ENCODE measurements around the gene ZNF846.
"Not testable (repeated sequence)": the region's sequence is repeated elsewhere in the genome, so short reads cannot be mapped to it uniquely, and the experiment has no call there.

The ZNF846 gene

DNA sequence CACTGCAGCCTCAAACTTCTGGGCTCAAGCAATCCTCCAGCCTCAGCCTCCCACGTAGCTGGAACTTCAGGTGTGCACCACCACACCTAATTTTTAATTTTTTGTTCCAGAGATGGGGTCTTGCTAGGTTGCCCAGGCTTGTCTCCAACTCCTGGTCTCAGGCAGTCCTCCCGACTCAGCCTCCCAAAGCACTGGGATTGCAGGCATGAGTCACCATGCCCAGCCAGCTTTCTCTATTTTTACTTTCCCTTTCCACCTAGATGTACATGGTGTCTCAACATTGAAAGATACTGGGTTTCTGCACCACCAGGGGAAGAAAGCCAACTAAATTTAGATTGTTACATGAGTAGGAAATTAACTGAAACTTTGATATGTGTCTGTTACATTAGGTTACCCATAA lies 13.8 kb upstream of the ZNF846 start:
- DNase-seq, result no peak

GRCh38 chr19:9757544-9758501 lies 10.7 kb downstream of the ZNF846 start:
- DNase-seq, result no peak

- no peak for DNase-seq
These were observed 15.7 kb downstream of the ZNF846 start for GRCh38 chr19:9752701-9753443.

GRCh38 chr19:9751446-9751845 lies 17.1 kb downstream of the ZNF846 start:
- no peak for DNase-seq

DNA sequence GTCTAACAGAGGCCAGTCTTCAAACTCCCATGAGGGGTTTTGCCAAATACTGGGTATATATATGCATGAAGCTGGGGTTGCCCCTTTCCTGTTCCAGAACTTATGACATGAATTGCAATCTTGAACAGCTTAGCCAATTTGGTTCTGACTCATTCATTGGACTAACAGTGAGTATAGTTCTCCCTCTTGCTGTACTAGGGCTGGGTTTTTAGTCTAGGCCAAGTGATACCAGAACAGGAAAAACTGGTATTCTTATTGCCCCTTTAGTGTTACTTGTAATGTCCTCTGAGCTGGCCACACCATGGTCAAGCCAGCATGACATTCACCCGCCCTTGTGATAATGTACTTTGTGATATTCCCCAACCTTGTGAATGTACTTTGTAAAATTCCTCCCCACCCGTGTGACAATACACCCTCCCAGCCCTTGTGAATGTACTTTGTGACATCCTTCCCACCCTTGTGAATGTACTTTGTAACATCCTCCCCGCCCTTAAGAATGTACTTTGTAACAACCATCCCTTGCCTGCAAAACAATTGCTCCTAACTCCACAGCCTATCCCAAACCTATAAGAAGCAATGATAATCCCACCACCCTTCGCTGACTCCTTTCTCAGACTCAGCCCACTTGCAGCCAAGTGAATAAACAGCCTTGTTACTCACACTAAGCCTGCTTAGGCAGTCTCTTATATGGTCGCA lies 26.9 kb downstream of the ZNF846 start:
- no peak for DNase-seq

DNA sequence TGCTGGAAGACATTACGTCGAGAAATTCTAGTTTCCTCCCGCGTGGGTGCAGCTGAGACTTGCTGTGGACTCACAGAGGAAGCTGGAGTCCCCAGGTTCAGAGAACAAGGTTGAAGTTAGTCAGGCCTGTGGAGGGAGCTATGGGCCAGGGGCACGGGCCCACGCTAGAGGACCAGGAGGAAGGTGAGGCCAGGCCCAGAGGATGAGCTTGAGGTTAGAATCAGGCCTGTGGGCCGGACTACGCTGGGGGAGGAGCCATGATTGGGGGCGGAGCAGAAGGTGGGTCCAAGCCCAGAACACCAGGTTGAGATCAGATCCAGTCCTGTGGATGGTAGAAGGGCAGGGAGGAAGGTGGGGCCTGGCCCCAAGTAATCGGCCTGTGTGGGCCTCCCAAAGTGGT lies 32.6 kb downstream of the ZNF846 start:
- no peak for DNase-seq

DNA sequence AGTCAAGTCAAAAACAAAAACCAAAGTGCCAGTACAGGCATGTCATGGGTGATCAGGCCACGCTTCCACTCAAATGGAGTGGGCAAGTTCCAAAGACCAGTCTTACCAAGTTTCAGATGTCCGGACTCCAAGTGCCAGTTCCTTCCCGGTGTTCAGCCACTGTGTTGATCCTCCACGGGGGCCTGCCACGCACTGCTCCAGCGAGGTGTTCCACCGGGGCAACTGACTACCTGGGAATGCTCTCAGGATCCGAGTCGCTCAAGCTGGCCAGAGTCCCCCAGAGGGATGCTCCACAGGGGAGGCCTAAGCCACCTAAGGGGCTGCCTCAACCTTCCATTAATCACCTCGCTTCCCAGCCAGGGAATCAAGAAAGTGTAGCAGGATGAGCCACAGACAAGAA lies 38.5 kb downstream of the ZNF846 start:
- not testable (repeated sequence) for DNase-seq

- DNase-seq, result no peak
These were observed 39.4 kb downstream of the ZNF846 start for GRCh38 chr19:9729162-9729561.

GRCh38 chr19:9727644-9728043 lies 40.9 kb downstream of the ZNF846 start:
- no peak for DNase-seq

- not testable (repeated sequence) for DNase-seq
These were observed 42.9 kb downstream of the ZNF846 start for GRCh38 chr19:9725508-9726201.

- no peak for DNase-seq
These were observed 44.4 kb downstream of the ZNF846 start for GRCh38 chr19:9724157-9724556.

DNA sequence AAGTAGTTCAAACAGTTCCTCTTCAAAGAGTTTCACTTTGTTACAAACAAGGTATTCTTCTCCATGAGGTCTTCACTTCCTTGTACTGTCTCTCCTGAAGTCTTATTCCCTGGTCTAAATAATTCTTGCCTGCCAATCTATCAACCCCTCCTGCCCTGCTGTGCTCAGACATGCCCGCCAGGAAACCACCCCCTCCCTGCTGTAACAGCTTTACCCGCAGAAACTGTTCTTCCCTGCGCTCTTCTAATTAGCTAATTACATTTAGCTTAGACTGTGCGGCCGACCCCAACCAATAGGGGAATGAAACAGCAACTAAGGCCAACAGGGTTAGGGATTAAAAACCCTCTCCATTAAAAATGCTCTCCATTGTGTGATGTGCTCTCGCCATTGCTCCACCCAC lies 46.7 kb downstream of the ZNF846 start:
- no peak for DNase-seq

- no peak for DNase-seq
These were observed 48.0 kb downstream of the ZNF846 start for GRCh38 chr19:9720541-9720940.

- DNase-seq, result no peak
These were observed 56.7 kb downstream of the ZNF846 start for GRCh38 chr19:9711815-9712214.

DNA sequence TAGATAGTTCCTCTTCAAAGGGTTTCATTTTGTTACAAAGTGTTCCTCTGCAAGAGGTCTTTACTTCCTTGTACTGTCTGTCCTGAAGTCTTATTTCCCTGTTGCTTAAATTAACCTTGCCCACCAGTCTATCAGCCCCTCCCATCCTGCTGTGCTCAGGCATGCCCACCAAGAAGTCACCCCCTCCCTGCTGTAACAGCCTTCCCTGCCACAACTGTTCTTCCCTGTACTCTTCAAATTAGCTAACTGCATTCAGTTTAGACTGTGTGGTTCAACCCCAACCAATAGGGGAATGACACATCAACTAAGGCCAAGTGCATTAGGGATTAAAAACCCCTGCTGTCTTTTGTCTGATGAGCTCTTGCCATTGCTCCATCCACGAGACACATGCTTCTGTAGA lies 59.2 kb downstream of the ZNF846 start:
- no peak for DNase-seq

DNA sequence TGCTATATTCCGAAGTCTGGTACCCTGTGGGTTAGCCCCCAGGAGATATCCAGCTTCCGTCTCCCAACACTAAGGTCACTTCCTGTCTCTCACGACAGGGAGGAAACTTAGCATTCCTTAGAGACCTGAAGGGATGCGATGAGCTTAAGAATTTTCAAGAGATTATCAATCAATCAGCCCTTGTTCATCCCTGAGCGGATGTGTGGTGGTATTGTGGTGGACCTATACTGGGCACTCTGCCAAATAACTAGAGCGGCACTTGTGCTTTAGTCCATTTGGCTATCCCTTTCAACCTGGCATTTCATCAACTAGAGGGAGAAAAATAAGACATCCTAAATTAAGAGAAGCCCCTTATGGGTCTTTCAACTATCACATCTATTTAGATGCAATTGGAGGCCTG lies 62.7 kb downstream of the ZNF846 start:
- DNase-seq, result no peak

DNA sequence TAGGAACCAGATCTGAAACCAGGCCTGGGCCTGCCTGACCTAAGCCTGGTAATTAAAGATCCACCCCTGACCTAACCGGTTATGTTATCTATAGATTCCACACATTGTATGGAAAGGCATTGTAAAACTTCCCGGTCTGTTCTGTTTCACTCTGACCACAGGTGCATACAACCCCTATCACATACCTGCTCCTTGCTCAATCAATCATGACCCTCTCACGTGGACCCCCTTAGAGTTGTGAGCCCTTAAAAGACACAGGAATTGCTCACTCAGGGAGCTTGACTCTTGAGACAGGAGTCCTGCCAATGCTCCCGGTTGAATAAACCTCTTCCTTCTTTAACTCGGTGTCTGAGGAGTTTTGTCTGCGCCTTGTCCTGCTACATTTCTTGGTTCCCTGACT lies 66.4 kb downstream of the ZNF846 start:
- DNase-seq, result no peak
